ENCODE measurements around the gene BBS12. TPM values are rescaled to one million over a fixed set of nuclear protein-coding genes. Genes with fewer than 3 reads are reported as not detected.

The BBS12 gene
- total RNA-seq, 4 donors from 2014 or later: 3.0 to 5.7 (median 4.0) TPM

- 84% methylated on average over 6 of the region's 6 CpGs for WGBS
- H3K4me1 ChIP-seq: peaks cover 0 to 1% (median under 1%) of the 10 kb centered on the region in 4 donors
- no peaks in the 10 kb centered on the region for H3K36me3 ChIP-seq
- H3K9me3 ChIP-seq: no peaks in the 10 kb centered on the region
- no peak for DNase-seq (ENCODE audit: extremely low spot score)
- H3K4me3 ChIP-seq: no peak overlapping the region
- intact Hi-C loops (cut with DNase I): no loop called here
- no peaks in the 10 kb centered on the region for H3K27me3 ChIP-seq
- H3K27ac ChIP-seq (replicated peaks in 1 of 4): no peak overlapping the region
- no peak for TF ChIP-seq POLR2A (IDR thresholded peaks at IDR 0.05; ENCODE audit: low read depth)
Observed at GRCh38 chr4:122775987-122776836, 43.7 kb downstream of the BBS12 start.

GRCh38 chr4:122776916-122777315 is 44.4 kb downstream of the BBS12 start:
- TF ChIP-seq EP300 (IDR thresholded peaks at IDR 0.05): no peak
- TF ChIP-seq POLR2AphosphoS5 (IDR thresholded peaks at IDR 0.05): no peak
- TF ChIP-seq POLR2A (IDR thresholded peaks at IDR 0.05; ENCODE audit: low read depth): no peak
- no peak for TF ChIP-seq CTCF (IDR thresholded peaks at IDR 0.05)
- DNase-seq (ENCODE audit: extremely low spot score): no peak
- no peak overlapping the region for H3K4me3 ChIP-seq
- WGBS: 72% methylated on average over 4 of the region's 4 CpGs
- no peaks in the 10 kb centered on the region for H3K36me3 ChIP-seq
- intact Hi-C loops (cut with DNase I): no loop called here
- peaks cover 0 to 7% (median 7%) of the 10 kb centered on the region in 4 donors for H3K4me1 ChIP-seq
- no peak overlapping the region for H3K27ac ChIP-seq (replicated peaks in 1 of 4)
- H3K27me3 ChIP-seq: no peaks in the 10 kb centered on the region
- no peaks in the 10 kb centered on the region for H3K9me3 ChIP-seq

GRCh38 chr4:122777846-122778673 is 45.6 kb downstream of the BBS12 start:
- Histone ChIP-seq H3K4me1 (peaks cover 7 to 19% (median 17%) of the 10 kb centered on the region in 4 donors), H3K9me3 (no peaks in the 10 kb centered on the region), H3K36me3 (no peaks in the 10 kb centered on the region), H3K4me3 (no peak overlapping the region), H3K27me3 (no peaks in the 10 kb centered on the region), H3K27ac (replicated peaks in 1 of 4) (no peak overlapping the region)
- 95% methylated on average over 7 of the region's 7 CpGs for WGBS
- intact Hi-C loops (cut with DNase I): no loop called here
- no peak for DNase-seq (ENCODE audit: extremely low spot score)
- TF ChIP-seq CTCF (IDR thresholded peaks at IDR 0.05) (no peak), POLR2A (IDR thresholded peaks at IDR 0.05; ENCODE audit: low read depth) (no peak), POLR2AphosphoS5 (IDR thresholded peaks at IDR 0.05) (no peak), EP300 (IDR thresholded peaks at IDR 0.05) (no peak)

GRCh38 chr4:122781486-122781885 is 49.0 kb downstream of the BBS12 start:
- Histone ChIP-seq H3K27me3 (no peaks in the 10 kb centered on the region), H3K4me3 (no peak overlapping the region), H3K4me1 (peaks cover 22 to 39% (median 32%) of the 10 kb centered on the region in 4 donors), H3K9me3 (no peaks in the 10 kb centered on the region), H3K36me3 (no peaks in the 10 kb centered on the region), H3K27ac (replicated peaks in 1 of 4) (no peak overlapping the region)
- TF ChIP-seq POLR2AphosphoS5 (IDR thresholded peaks at IDR 0.05): no peak
- TF ChIP-seq EP300 (IDR thresholded peaks at IDR 0.05): no peak
- TF ChIP-seq POLR2A (IDR thresholded peaks at IDR 0.05; ENCODE audit: low read depth): no peak
- TF ChIP-seq CTCF (IDR thresholded peaks at IDR 0.05): no peak
- WGBS: 41% methylated on average over 2 of the region's 2 CpGs
- intact Hi-C loops (cut with DNase I): no loop called here
- no peak for DNase-seq (ENCODE audit: extremely low spot score)

Measured in esophagus muscularis mucosa (tissue), 4 donors.